HCT116 (cell line): ENCODE data around the gene ZDHHC22. TPM values are rescaled to one million over a fixed set of nuclear protein-coding genes. Genes with fewer than 3 reads are reported as not detected.
A peak's percentile ranks its signal among the peaks of the same experiment; 100 is the strongest.

Experiments
- ATAC-seq: fragments of 200-7000 bp; cut with Tn5 transposase; 2 replicates; pipeline ENCODE4 v1.9.1; 2020; ENCODE audit warnings: mild to moderate bottlenecking, moderate library complexity
- BruUV-seq: library from RNA; stranded (reverse); fragments of 400-500 nt; replicated peaks from 2 replicates; lab custom pipeline; 2021; lab: Mats Ljungman, UMichigan
- CTCF ChIA-PET: fragments of 300-600 bp; sonication (Branson Sonifier 250); formaldehyde crosslinking; loops from one replicate; lab custom pipeline; 2021; ENCODE audit warnings: antibody characterized with exemption; lab: Charles Lee
- POLR2A ChIA-PET: fragments of 300-600, 350-600 bp; sonication (Branson Sonifier 250); formaldehyde crosslinking; loops from one replicate; lab custom pipeline; 2021; ENCODE audit warnings: antibody characterized with exemption; lab: Charles Lee
- RAD21 ChIA-PET, 2 experiments: fragments of 300-600 bp; sonication (Branson Sonifier 250); formaldehyde crosslinking; loops; one replicate each; lab custom pipeline; 2023; ENCODE audit warnings: low total read pairs in 2 of 2; ENCODE audit not compliant: uncharacterized antibody in 2 of 2, unreplicated experiment in 2 of 2, low non-redundant PET in 1 of 2; lab: Charles Lee
- DNase-seq: peaks from one replicate; pipeline ENCODE4 v3.0.0-alpha.2; 2010; ENCODE audit warnings: low read depth, low spot score
- H2AFZ ChIP-seq: fragments of 200-600 bp; shearing (Covaris generic), sonication (generic); 2 replicates; pipeline ENCODE4 v1.6.1; 2017; ENCODE audit warnings: low read depth, mixed run types, mixed read lengths, antibody characterized with exemption, low read length; ENCODE audit not compliant: poor library complexity, severe bottlenecking
- H3K27ac ChIP-seq: 2 replicates; pipeline ENCODE4 v1.5.1; 2012; ENCODE audit warnings: low read depth, low read length
- H3K27me3 ChIP-seq: fragments of 200-600 bp; sonication (generic); 2 replicates; pipeline ENCODE4 v1.6.1; 2016; ENCODE audit warnings: mixed run types, low read length, mixed read lengths; ENCODE audit not compliant: insufficient read depth
- H3K36me3 ChIP-seq, 2 experiments: fragments of 200-500 bp in 1 of 2; fragments of 200-600 bp in 1 of 2; sonication (Bioruptor generic) in 1 of 2; sonication (generic) in 1 of 2; 2 replicates each; pipeline versions ENCODE4 v1.5.1 to v1.6.1; 2014 to 2016; ENCODE audit warnings: low read length in 2 of 2, inconsistent platforms in 1 of 2, mixed read lengths in 1 of 2, mixed run types in 1 of 2; ENCODE audit not compliant: insufficient read depth in 2 of 2, control insufficient read depth in 1 of 2
- H3K4me1 ChIP-seq, 2 experiments: fragments of 200-600 bp in 1 of 2; sonication (generic) in 1 of 2; 2 replicates each; pipeline versions ENCODE4 v1.5.1 to v1.6.1; 2012 to 2017; ENCODE audit warnings: low read length in 2 of 2, inconsistent platforms in 1 of 2, mild to moderate bottlenecking in 1 of 2, mixed read lengths in 1 of 2, mixed run types in 1 of 2, moderate library complexity in 1 of 2; ENCODE audit not compliant: insufficient read depth in 2 of 2, control insufficient read depth in 1 of 2
- H3K4me2 ChIP-seq: fragments of 200-600 bp; sonication (generic); 2 replicates; pipeline ENCODE4 v1.6.1; 2017; ENCODE audit warnings: mixed run types, low read length, mixed read lengths
- H3K4me3 ChIP-seq, 2 experiments: fragments of 200-600 bp in 1 of 2; sonication (generic) in 1 of 2; replicated peaks in 1 of 2; 2 replicates each; pipeline ENCODE4 v1.5.1; 2011 to 2016; ENCODE audit warnings: low read length in 2 of 2, control low read depth in 1 of 2, low read depth in 1 of 2, mild to moderate bottlenecking in 1 of 2, mixed read lengths in 1 of 2, mixed run types in 1 of 2
- H3K79me2 ChIP-seq: fragments of 200-600 bp; sonication (generic); 2 replicates; pipeline ENCODE4 v1.6.1; 2017; ENCODE audit warnings: mild to moderate bottlenecking, mixed run types, low read length, moderate library complexity, mixed read lengths; ENCODE audit not compliant: insufficient read depth
- H3K9ac ChIP-seq: fragments of 200-600 bp; sonication (generic); 2 replicates; pipeline ENCODE4 v1.6.1; 2016; ENCODE audit warnings: low read length, mixed read lengths
- H3K9me2 ChIP-seq: fragments of 200-600 bp; sonication (generic), shearing (Covaris generic); 2 replicates; pipeline ENCODE4 v1.6.1; 2017; ENCODE audit warnings: mixed run types, mild to moderate bottlenecking, moderate library complexity; ENCODE audit not compliant: insufficient read depth
- H3K9me3 ChIP-seq, 2 experiments: fragments of 200-500 bp in 1 of 2; fragments of 200-600 bp in 1 of 2; sonication (Bioruptor generic) in 1 of 2; sonication (generic) in 1 of 2; 2 replicates each; pipeline ENCODE4 v1.6.1; 2014 to 2017; ENCODE audit warnings: low read length in 2 of 2, mixed read lengths in 2 of 2, inconsistent platforms in 1 of 2, low read depth in 1 of 2, mild to moderate bottlenecking in 1 of 2, mixed run types in 1 of 2, moderate library complexity in 1 of 2; ENCODE audit not compliant: control insufficient read depth in 1 of 2, insufficient read depth in 1 of 2
- H4K20me1 ChIP-seq: fragments of 200-600 bp; sonication (generic), shearing (Covaris generic); 2 replicates; pipeline ENCODE4 v1.6.1; 2017; ENCODE audit warnings: mixed run types, mild to moderate bottlenecking, moderate library complexity; ENCODE audit not compliant: insufficient read depth
- CBX3 ChIP-seq: IDR thresholded peaks from 2 replicates; pipeline ENCODE4 v1.6.1; 2012; ENCODE audit warnings: low read depth
- CEBPB ChIP-seq: IDR thresholded peaks from 2 replicates; pipeline ENCODE4 v1.6.1; 2012; ENCODE audit warnings: low read depth
- EZH2phosphoT487 ChIP-seq: fragments of 200-600 bp; IDR thresholded peaks from 2 replicates; pipeline ENCODE4 v1.6.1; 2018; ENCODE audit warnings: antibody characterized with exemption, borderline replicate concordance
- FOSL1 ChIP-seq: IDR thresholded peaks from 2 replicates; pipeline ENCODE4 v1.6.1; 2012; ENCODE audit warnings: low read depth
- JUND ChIP-seq: IDR thresholded peaks from 2 replicates; pipeline ENCODE4 v1.6.1; 2012
- MAX ChIP-seq: IDR thresholded peaks from 2 replicates; pipeline ENCODE4 v1.6.1; 2012
- POLR2A ChIP-seq: IDR thresholded peaks from 2 replicates; pipeline ENCODE4 v1.7.0; 2011; ENCODE audit warnings: borderline replicate concordance; ENCODE audit not compliant: insufficient read depth, insufficient read length; ENCODE audit errors: extremely low read depth
- POLR2AphosphoS5 ChIP-seq: IDR thresholded peaks from 2 replicates; pipeline ENCODE4 v1.6.1; 2011; ENCODE audit warnings: mild to moderate bottlenecking, low read depth, low read length, moderate library complexity
- SP1 ChIP-seq: IDR thresholded peaks from 2 replicates; pipeline ENCODE4 v1.6.1; 2012; ENCODE audit warnings: low read depth
- SRF ChIP-seq: IDR thresholded peaks from 2 replicates; pipeline ENCODE4 v1.6.1; 2012; ENCODE audit warnings: low read depth
- YY1 ChIP-seq: IDR thresholded peaks from 2 replicates; pipeline ENCODE4 v1.6.1; 2011; ENCODE audit warnings: low read length, low read depth, moderate library complexity, mild to moderate bottlenecking; ENCODE audit not compliant: insufficient replicate concordance; ENCODE audit errors: extremely low read depth
- intact Hi-C: fragments of 100-400 bp; cut with micrococcal nuclease; formaldehyde crosslinking; loops from 2 replicates; pipeline ENCODE4 v1.10.0; 2022
- total RNA-seq: library from RNA; stranded (reverse); gene quantifications from one replicate; pipeline ENCODE4 v1.2.1, GENCODE V29; 2021; ENCODE audit not compliant: unreplicated experiment

Gene ZDHHC22
- total RNA-seq, 1 experiment from 2014 or later: 0.10 TPM

DNA sequence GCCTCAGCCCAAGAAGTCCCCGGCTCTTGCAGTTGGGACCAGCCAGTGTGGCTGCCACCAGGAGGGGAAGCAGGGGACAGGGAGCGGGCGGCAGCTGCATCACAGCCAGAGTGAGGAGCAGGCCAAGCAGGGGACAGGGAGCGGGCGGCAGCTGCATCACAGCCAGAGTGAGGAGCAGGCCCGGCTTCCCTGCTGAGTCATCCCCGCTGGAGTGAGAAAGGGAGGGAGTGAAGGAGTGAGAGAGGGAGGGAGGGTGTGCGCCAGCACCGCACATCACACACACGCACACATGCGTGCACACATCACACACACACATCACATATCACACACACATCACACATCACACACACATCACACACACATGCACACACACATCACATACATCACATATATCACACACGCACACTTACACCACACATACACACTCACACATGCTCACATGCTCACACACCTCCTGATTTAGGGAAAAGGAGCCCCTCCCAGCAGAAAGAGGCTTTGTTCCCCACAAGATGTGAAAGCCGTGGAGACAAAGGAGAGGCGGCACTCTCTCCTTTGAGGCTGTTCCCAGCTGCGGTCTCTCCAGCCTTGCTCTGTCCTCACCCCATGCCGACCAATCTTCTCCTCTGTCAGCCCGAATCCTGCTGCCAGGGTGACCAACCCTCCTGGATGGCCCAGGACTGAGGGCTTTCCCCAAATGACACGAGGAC, 16.7 kb upstream of the ZDHHC22 start:
- CTCF ChIA-PET: interaction anchor here (1.0 kb wide), 1 partner anchor 158 kb away, joined by 3 read pairs; no protein-coding TSS in a partner anchor

GRCh38 chr14:77157740-77158139, 16.1 kb upstream of the ZDHHC22 start:
- H3K4me2 ChIP-seq: peak overlapping the region; percentile 47
- no peaks in the 10 kb centered on the region for H3K9me2 ChIP-seq
- H3K79me2 ChIP-seq: no peaks in the 10 kb centered on the region
- H3K27me3 ChIP-seq: no peaks in the 10 kb centered on the region
- no peak overlapping the region for H3K4me3 ChIP-seq
- no peaks in the 10 kb centered on the region for H4K20me1 ChIP-seq
- CTCF ChIA-PET: interaction anchor here (1.0 kb wide), 1 partner anchor 158 kb away, joined by 3 read pairs; no protein-coding TSS in a partner anchor
- DNase-seq: no peak
- POLR2A ChIA-PET: no interaction called here
- H3K4me1 ChIP-seq: peaks cover 9 to 20% of the 10 kb centered on the region in 2 experiments; a peak in 3 of 4 replicates
- no peaks in the 10 kb centered on the region for H3K9me3 ChIP-seq
- no peak overlapping the region for H2AFZ ChIP-seq
- no peak overlapping the region for H3K9ac ChIP-seq
- no peak overlapping the region for H3K27ac ChIP-seq
- no peaks in the 10 kb centered on the region for H3K36me3 ChIP-seq
- TF ChIP-seq CEBPB: no peak
- no peak for TF ChIP-seq EZH2phosphoT487
- TF ChIP-seq JUND: no peak
- no peak for TF ChIP-seq SP1
- no peak for TF ChIP-seq SRF
- TF ChIP-seq FOSL1: no peak
- TF ChIP-seq YY1: no peak
- no peak for TF ChIP-seq POLR2AphosphoS5
- no peak for TF ChIP-seq CBX3
- intact Hi-C loops: no loop called here
- no TSS peak for BruUV-seq
- RAD21 ChIA-PET: no interaction called here
- ATAC-seq: no peak

More for the DNA sequence above, 16.7 kb upstream of the ZDHHC22 start:
- Histone ChIP-seq H3K9ac (no peak overlapping the region; the same call in 1 of the 2 replicates), H2AFZ (peak overlapping the region; percentile 61), H3K4me2 (peak overlapping the region; percentile 47), H3K79me2 (no peaks in the 10 kb centered on the region), H3K9me2 (no peaks in the 10 kb centered on the region), H3K4me3 (no peak overlapping the region), H4K20me1 (no peaks in the 10 kb centered on the region), H3K9me3 (no peaks in the 10 kb centered on the region), H3K27ac (no peak overlapping the region), H3K4me1 (peaks cover 9 to 16% of the 10 kb centered on the region in 2 experiments; a peak in 3 of 4 replicates), H3K36me3 (no peaks in the 10 kb centered on the region), H3K27me3 (no peaks in the 10 kb centered on the region)
- no TSS peak for BruUV-seq
- ChIA-PET POLR2A (no interaction called here), RAD21 (no interaction called here)
- peak; percentile 88 for ATAC-seq
- intact Hi-C loops: no loop called here
- no peak for TF ChIP-seq FOSL1
- no peak for TF ChIP-seq POLR2A
- TF ChIP-seq SRF: no peak
- 0 out of 2 replicates have a peak, but pooled peaks have one; percentile 10 for TF ChIP-seq MAX
- no peak for TF ChIP-seq YY1
- no peak for DNase-seq
